Right lobe of liver (tissue), 6 donors: ENCODE results near the gene RBCK1. TPM values are rescaled to one million over a fixed set of nuclear protein-coding genes. Genes with fewer than 3 reads are reported as not detected.
A peak's percentile ranks its signal among the peaks of the same experiment; 100 is the strongest.
"Not testable (repeated sequence)": the region's sequence is repeated elsewhere in the genome, so short reads cannot be mapped to it uniquely, and the experiment has no call there.

Experiments used
- ATAC-seq, 4 donors: fragments of 200-7000 bp; cut with Tn5 transposase; one replicate each; pipeline ENCODE4 v1.9.1; 2020; ENCODE audit warnings: mild to moderate bottlenecking in 4 of 4, moderate library complexity in 4 of 4
- DNase-seq, 3 donors: peaks; one replicate each; pipeline ENCODE4 v3.0.0-alpha.2; 2020
- H3K27ac ChIP-seq, 3 donors: fragments of 200-600 bp; one replicate each; pipeline ENCODE4 v1.8.0; 2022
- H3K27me3 ChIP-seq, 2 donors: fragments of 200-600 bp; one replicate each; pipeline ENCODE4 v1.8.0; 2022
- H3K36me3 ChIP-seq, 4 donors: fragments of 200-600 bp; sonication (generic) in 1 of 4; one replicate each; pipeline versions ENCODE4 v1.5.1 to v1.8.0; 2017 to 2022; ENCODE audit warnings: control low read depth in 1 of 4
- H3K4me1 ChIP-seq, 4 donors: fragments of 200-600 bp; sonication (generic) in 1 of 4; one replicate each; pipeline versions ENCODE4 v1.5.1 to v1.8.0; 2017 to 2022; ENCODE audit warnings: control low read depth in 1 of 4
- H3K4me3 ChIP-seq, 3 donors: fragments of 200-600 bp; one replicate each; pipeline ENCODE4 v1.8.0; 2022
- H3K9me3 ChIP-seq, 4 donors: fragments of 200-600 bp; sonication (generic) in 1 of 4; one replicate each; pipeline versions ENCODE4 v1.5.1 to v1.8.0; 2017 to 2022; ENCODE audit warnings: control low read depth in 1 of 4
- CTCF ChIP-seq, 4 donors: fragments of 200-600 bp in 3 of 4; fragments of 450-650 bp in 1 of 4; IDR thresholded peaks; one replicate each; pipeline versions ENCODE4 v1.5.1 to v1.8.0; 2016 to 2022; ENCODE audit warnings: antibody characterized with exemption in 4 of 4, mild to moderate bottlenecking in 2 of 4
- POLR2A ChIP-seq: fragments of 450-650 bp; IDR thresholded peaks from one replicate; pipeline ENCODE4 v1.6.1; 2017; ENCODE audit warnings: antibody characterized with exemption, mild to moderate bottlenecking
- WGBS: methylation state at CpG from one replicate; pipeline ENCODE4 v1.1.6; 2018; ENCODE audit warnings: low coverage, low lambda C conversion rate; ENCODE audit not compliant: insufficient coverage; ENCODE audit errors: missing lambda C conversion rate; 5-methylcytosine and 5-hydroxymethylcytosine counted together
- intact Hi-C, 2 donors: fragments of 100-400 bp; cut with DNase I; formaldehyde crosslinking; loops; one replicate each; pipeline versions ENCODE4 v1.11.2 to v1.14.1; 2022
- total RNA-seq, 6 experiments: library from RNA; depleted of rRNA in 2 of 6; stranded (reverse); fragments of >200 nt in 2 of 6; fragmentation: NEBNext Ultra II Directional in 3 of 6; extraction: Animal tissue kit (Norgen Biotek cat#: 25700) in 3 of 6; gene quantifications; one replicate each; pipeline versions ENCODE4 v1.1.0 to v1.2.4, GENCODE V29; 2016 to 2023
- donor health status: DM: no; HTN: yes; CAD: no.
- donor health status: DM: no; HTN: no; CAD: no.
- donor health status: DM: no; HTN: no; CAD: no.
- donor health status: DM: no; HTN: yes; CAD: no.
- donor health status: DM: no; HTN: yes; CAD: no.

Gene RBCK1
- total RNA-seq, 6 experiments from 2014 or later = 63.1 to 113 (median 85.6) TPM

DNA sequence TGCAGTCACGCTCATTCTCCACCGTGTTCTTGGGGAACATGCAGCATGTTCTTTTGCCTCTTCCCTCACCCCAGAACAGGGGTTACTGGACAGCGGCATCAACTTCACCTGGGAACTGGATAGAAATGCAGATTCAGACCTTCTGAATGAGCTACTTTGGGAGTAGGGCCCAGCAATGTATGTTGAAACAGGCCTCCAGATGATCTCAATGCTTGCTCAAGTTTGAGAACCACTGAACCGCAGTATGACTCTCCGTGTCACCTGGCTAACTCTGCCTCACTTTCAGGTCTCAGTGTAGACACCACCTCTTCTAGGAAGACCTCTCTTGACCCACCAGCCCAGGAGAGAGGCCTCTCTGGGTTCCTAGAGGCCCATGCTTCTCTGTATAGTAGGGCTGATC is 22.7 kb upstream of the RBCK1 start:
- Histone ChIP-seq H3K4me1 (peaks cover 0 to 33% (median 12%) of the 10 kb centered on the region in 4 donors), H3K36me3 (peaks cover 0 to 14% (median 8%) of the 10 kb centered on the region in 4 donors), H3K27me3 (no peaks in the 10 kb centered on the region), H3K4me3 (no peak overlapping the region), H3K27ac (no peak overlapping the region), H3K9me3 (no peaks in the 10 kb centered on the region)
- no peak for TF ChIP-seq CTCF (IDR thresholded peaks at IDR 0.05)
- TF ChIP-seq POLR2A = no peak
- DNase-seq (no peak), ATAC-seq (no peak)
- WGBS = 84% methylated on average over 3 of the region's 5 CpGs
- intact Hi-C loops = no loop called here

GRCh38 chr20:386634-387033 is 21.5 kb upstream of the RBCK1 start:
- DNase-seq, H3K27me3 ChIP-seq, H3K9me3 ChIP-seq, H3K27ac ChIP-seq, ATAC-seq, H3K4me3 ChIP-seq, intact Hi-C loops: not testable (repeated sequence)
- Histone ChIP-seq H3K36me3 (peaks cover 0 to 22% (median 11%) of the 10 kb centered on the region in 4 donors), H3K4me1 (peaks cover 0 to 42% (median 16%) of the 10 kb centered on the region in 4 donors)
- 93% methylated on average over 5 of the region's 8 CpGs for whole genome bisulfite sequencing

GRCh38 chr20:387520-387919 is 20.6 kb upstream of the RBCK1 start:
- TF ChIP-seq POLR2A = no peak
- TF ChIP-seq CTCF (IDR thresholded peaks at IDR 0.05) = no peak
- intact Hi-C loops = no loop called here
- DNase-seq = no peak
- no peak overlapping the region for H3K27ac ChIP-seq
- H3K4me1 ChIP-seq = peaks cover 0 to 37% (median 16%) of the 10 kb centered on the region in 4 donors
- ATAC-seq = no peak
- H3K4me3 ChIP-seq = no peak overlapping the region
- peaks cover 0 to 31% (median 16%) of the 10 kb centered on the region in 4 donors for H3K36me3 ChIP-seq
- no peaks in the 10 kb centered on the region for H3K27me3 ChIP-seq
- H3K9me3 ChIP-seq = no peaks in the 10 kb centered on the region
- 85% methylated on average over 3 of the region's 3 CpGs for WGBS

DNA sequence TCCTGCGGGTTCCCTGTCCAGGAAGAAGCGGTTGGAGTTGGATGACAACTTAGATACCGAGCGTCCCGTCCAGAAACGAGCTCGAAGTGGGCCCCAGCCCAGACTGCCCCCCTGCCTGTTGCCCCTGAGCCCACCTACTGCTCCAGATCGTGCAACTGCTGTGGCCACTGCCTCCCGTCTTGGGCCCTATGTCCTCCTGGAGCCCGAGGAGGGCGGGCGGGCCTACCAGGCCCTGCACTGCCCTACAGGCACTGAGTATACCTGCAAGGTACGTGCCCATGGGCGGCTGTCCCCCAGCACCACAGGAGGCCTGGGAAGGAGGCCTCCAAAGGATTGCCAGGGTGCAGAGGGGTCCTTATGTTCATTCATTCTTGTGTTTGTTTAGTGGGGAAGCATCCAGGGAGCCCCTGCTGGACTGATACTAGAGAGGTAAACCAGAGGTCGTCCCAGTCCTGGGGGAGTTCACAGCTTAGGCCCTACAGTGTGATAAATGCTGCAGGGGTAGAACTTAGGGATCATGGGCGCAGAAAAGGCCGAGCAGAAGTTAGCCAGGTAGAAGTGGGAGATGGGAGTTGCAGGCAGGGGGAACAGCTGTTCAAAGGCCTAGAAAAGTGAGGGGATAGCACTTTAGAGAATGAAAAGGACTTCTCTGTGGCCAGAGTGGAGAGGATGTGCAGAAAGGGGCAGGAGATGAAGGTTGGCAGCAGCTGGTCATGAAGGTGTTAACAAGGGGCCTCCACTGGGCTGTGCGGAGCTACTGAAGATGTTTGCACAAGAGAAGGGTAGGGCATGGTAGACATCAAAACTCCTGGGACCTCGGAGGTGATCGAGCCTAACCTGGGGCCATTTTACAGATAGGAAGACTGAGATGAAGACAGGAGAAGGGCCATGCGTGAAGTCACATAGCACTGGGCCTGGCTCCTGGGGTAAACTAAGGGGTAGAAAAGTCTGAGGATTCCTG is 19.8 kb upstream of the RBCK1 start:
- Histone ChIP-seq H3K27me3 (no peaks in the 10 kb centered on the region), H3K36me3 (peaks cover 0 to 39% (median 23%) of the 10 kb centered on the region in 4 donors), H3K4me1 (peaks cover 0 to 36% (median 16%) of the 10 kb centered on the region in 4 donors), H3K9me3 (no peaks in the 10 kb centered on the region), H3K27ac (peak overlapping the region in 2 of 3 donors; percentile 68 to 81), H3K4me3 (no peak overlapping the region)
- 83% methylated on average over 15 of the region's 21 CpGs for WGBS
- TF ChIP-seq CTCF (IDR thresholded peaks at IDR 0.05) (no peak), POLR2A (no peak)
- ATAC-seq (no peak), DNase-seq (no peak)
- intact Hi-C loops = no loop called here

DNA sequence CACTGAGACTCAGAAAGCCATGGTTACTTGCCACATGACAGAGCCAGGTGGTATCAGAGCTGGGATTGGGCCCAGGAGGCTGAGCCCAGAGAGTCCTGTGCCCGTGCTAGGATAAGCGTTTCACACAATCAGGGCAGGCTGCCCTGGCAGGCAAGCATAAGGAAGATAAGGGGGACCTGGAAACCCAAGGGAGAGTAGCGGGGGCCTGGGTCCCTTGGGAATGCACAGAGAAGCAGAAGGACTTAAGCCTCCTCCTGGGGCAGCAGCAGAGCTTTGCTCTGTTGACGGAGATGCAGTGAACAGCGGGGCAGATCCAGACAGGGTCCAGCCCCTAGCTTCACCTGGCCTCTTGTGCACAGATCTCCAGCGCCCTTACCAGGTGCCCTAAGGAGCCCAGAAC is 18.9 kb upstream of the RBCK1 start:
- peak; percentile 3 to 50 (median 32) for ATAC-seq

More for the DNA sequence above, 18.9 kb upstream of the RBCK1 start:
- H3K27me3 ChIP-seq = no peaks in the 10 kb centered on the region
- intact Hi-C loops = no loop called here
- TF ChIP-seq CTCF (IDR thresholded peaks at IDR 0.05) (no peak), POLR2A (no peak)
- H3K9me3 ChIP-seq = no peaks in the 10 kb centered on the region
- H3K4me3 ChIP-seq = no peak overlapping the region
- peak in 2 of 3 donors; percentile 59 to 71 for DNase-seq
- H3K4me1 ChIP-seq = peaks cover 0 to 36% (median 16%) of the 10 kb centered on the region in 4 donors
- H3K27ac ChIP-seq = peak overlapping the region in 2 of 3 donors; percentile 68 to 81
- peaks cover 0 to 46% (median 24%) of the 10 kb centered on the region in 4 donors for H3K36me3 ChIP-seq
- 40% methylated on average over 3 of the region's 6 CpGs for WGBS
